Measurements from ENCODE around the gene ATXN2L. TPM values are rescaled to one million over a fixed set of nuclear protein-coding genes. Genes with fewer than 3 reads are reported as not detected.

Gene ATXN2L
- 51.1 and 61.3 TPM in 2 replicates for total RNA-seq

GRCh38 chr16:28822520-28823290 lies at the start of gene ATXN2L:
Gene ATXN2L, plus strand, starts transcription at chr16:28822999. Its CDS starts 261 bp downstream, at chr16:28823260.

GRCh38 chr16:28846080-28846932 lies 23.5 kb downstream of the ATXN2L start, which contains the start of gene TUFM:
Gene TUFM, minus strand, starts transcription at chr16:28846348. Its CDS starts 79 bp downstream, at chr16:28846269.

GRCh38 chr16:28878083-28878926 lies 55.5 kb downstream of the ATXN2L start, which contains the start of gene ATP2A1:
Gene ATP2A1, plus strand, starts transcription at chr16:28878488. Its CDS starts 184 bp downstream, at chr16:28878672.

Small RNA genes lying within 50 kb of the gene (small RNA-seq; reads per million reads assigned to genes)
- not detected for gene RF00416

Other genes starting within 250 kb of the ATXN2L start
- gene SULT1A2, start 225.9 kb upstream of the ATXN2L start, total RNA-seq, result not detected in 2 replicates
- 0.16 and 0.61 TPM in 2 replicates for gene SULT1A1, start 213.0 kb upstream of the ATXN2L start, total RNA-seq
- gene NPIPB8, start 184.9 kb upstream of the ATXN2L start, total RNA-seq, result not detected in 2 replicates
- 56.1 and 69.3 TPM in 2 replicates for gene EIF3C, start 111.5 kb upstream of the ATXN2L start, total RNA-seq
- 2.7 and 4.4 TPM in 2 replicates for gene NPIPB9, start 71.2 kb upstream of the ATXN2L start, total RNA-seq
- 73.0 and 74.9 TPM in 2 replicates for gene TUFM, start 23.3 kb downstream of the ATXN2L start, total RNA-seq
- gene SH2B1, start 40.8 kb downstream of the ATXN2L start, total RNA-seq, result 19.8 and 22.9 TPM in 2 replicates
- gene ATP2A1, start 55.5 kb downstream of the ATXN2L start, total RNA-seq, result under 0.01 and 0.32 TPM in 2 replicates
- 24.3 and 28.1 TPM in 2 replicates for gene RABEP2, start 102.2 kb downstream of the ATXN2L start, total RNA-seq
- 0.12 TPM in 1 of 2 replicates, not detected in the other for gene CD19, start 109.0 kb downstream of the ATXN2L start, total RNA-seq
- gene NFATC2IP, start 127.9 kb downstream of the ATXN2L start, total RNA-seq, result 14.3 and 17.0 TPM in 2 replicates
- gene SPNS1, start 151.8 kb downstream of the ATXN2L start, total RNA-seq, result 30.8 and 31.2 TPM in 2 replicates
- gene LAT, start 162.1 kb downstream of the ATXN2L start, total RNA-seq, result 0.49 TPM in 2 replicates